RKO (cell line): ENCODE results near the gene RCN1.
"Not testable (repeated sequence)": the region's sequence is repeated elsewhere in the genome, so short reads cannot be mapped to it uniquely, and the experiment has no call there.

Experiments
- DNase-seq: peaks from one replicate; pipeline ENCODE4 v3.0.0-alpha.2; 2016; ENCODE audit warnings: low spot score

RCN1 gene

GRCh38 chr11:32090545-32091370 is at the start of gene RCN1:
RCN1 (plus strand) TSS chr11:32091074; CDS start chr11:32091197, 123 bp downstream.
- DNase-seq = peak; percentile 56

DNA sequence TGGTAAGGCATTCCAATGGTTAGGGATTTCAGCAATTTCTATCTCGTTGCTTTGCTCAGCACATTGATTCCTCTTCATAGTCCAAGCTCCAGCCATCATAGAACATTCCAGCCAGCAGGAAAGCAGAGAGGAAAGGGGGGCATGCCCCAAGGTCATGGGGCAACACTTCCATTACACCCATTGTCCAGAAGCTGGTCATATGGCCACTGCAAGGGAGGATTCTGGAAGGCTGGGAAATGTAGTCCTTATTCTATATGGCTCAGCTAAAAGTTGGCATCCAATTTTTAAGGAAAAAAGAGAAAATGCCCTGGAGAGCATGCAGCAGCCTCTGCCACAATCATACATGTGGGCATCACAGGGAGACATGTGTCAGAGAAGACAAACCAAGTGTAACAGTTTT is 47.1 kb upstream of the RCN1 start:
- no peak for DNase-seq

GRCh38 chr11:32044158-32044863 is 46.6 kb upstream of the RCN1 start:
- no peak for DNase-seq

- no peak for DNase-seq
Observed at GRCh38 chr11:32045456-32045855, 45.4 kb upstream of the RCN1 start.

DNA sequence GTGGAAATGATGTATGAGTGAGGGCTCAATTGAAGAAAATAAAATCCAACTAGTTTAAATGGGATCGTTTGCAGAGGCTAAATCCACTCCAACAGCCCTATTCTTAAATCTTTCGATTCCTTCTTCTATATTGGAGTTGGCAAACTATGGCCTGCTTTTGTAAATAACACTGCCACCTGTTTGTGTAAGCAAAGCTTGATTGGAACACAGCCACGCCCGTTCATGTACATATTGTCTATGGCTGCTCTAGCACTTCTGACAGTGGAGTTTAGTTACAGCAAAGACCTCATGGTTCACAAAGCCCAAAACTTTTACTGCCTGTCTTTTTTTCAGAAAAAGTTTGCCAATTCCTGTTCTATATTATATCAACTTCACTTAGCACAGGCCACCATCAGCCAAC is 40.6 kb upstream of the RCN1 start:
- no peak for DNase-seq

- peak; percentile 53 for DNase-seq
Observed at GRCh38 chr11:32052215-32052614, 38.7 kb upstream of the RCN1 start.

DNA sequence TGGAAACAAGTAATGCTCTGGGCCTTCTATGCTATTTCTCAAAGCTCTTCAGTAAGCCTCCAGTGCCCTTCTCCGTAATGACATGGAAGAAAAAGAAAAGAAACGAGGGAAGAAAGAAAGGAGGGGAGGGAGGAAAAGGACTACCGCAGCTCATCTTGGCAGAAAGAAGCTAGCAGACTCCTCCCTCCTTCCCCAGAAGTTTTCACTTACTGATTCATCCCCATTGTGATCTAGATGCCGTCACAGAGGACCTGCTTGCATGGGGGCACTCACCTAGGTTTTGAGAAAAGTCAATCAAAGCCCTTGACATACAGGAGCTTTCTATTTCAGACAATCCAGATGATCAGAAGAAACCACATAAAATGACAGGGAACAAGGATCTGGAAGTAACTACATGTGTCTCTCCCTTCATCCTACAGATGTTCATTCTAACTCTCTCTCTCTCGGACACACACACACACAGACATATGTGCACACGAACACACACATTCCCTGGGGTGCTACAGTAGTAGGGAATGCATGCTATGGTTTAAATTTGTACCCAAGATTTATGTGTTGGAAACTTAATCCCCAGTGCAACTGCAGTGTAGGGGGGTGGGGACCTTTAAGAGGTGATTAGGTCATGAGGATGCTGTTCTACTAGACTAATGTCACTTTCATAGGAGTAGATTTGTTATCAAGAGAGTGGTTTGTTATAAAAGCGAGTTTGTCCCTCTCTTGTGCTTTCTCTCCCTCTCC is 37.6 kb upstream of the RCN1 start:
- DNase-seq = no peak

DNA sequence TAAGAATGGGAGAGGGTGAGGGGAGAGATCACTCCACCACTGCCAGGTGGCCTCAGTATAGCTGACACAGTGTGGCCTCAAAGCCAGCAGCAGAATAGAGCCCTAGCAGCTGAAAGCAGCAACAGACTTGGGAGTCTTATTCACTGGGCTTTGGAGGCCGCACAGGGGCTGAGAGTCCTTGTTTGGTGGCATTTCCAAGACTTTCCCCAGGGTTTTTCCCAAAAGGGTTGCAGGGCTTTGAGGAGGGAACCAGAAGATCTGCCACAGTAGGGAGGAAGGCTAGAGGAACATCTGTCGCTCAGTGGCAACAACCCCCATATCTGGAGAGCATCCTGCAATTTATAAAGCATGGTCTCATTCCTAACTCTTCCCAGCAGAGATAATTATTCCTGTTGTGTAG is 35.0 kb upstream of the RCN1 start:
- no peak for DNase-seq

DNA sequence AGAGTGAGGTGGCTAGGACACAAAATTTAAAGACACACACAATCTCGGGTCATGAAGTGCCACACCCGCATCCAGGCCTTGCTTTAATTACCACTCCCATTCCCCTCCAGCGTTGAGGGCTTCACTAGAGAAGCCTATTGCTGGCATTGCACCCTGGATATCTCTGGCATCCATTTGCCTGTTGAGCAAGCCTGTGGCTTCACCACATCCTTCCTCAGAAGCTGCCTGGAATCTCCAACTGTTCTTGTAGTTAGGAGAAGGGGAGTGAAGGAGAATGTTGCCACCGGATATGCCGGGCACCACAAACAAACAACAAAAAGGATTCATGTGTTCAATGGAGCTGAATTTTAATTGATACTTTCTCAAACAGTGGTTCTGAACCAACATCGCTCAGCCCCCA is 34.4 kb upstream of the RCN1 start:
- no peak for DNase-seq

- DNase-seq = no peak
Observed at GRCh38 chr11:32059686-32060462, 31.0 kb upstream of the RCN1 start.

- DNase-seq = no peak
Observed at GRCh38 chr11:32062540-32062939, 28.3 kb upstream of the RCN1 start.

- DNase-seq = not testable (repeated sequence)
Observed at GRCh38 chr11:32063031-32063430, 27.8 kb upstream of the RCN1 start.

- DNase-seq = no peak
Observed at GRCh38 chr11:32065865-32066629, 24.8 kb upstream of the RCN1 start.

DNA sequence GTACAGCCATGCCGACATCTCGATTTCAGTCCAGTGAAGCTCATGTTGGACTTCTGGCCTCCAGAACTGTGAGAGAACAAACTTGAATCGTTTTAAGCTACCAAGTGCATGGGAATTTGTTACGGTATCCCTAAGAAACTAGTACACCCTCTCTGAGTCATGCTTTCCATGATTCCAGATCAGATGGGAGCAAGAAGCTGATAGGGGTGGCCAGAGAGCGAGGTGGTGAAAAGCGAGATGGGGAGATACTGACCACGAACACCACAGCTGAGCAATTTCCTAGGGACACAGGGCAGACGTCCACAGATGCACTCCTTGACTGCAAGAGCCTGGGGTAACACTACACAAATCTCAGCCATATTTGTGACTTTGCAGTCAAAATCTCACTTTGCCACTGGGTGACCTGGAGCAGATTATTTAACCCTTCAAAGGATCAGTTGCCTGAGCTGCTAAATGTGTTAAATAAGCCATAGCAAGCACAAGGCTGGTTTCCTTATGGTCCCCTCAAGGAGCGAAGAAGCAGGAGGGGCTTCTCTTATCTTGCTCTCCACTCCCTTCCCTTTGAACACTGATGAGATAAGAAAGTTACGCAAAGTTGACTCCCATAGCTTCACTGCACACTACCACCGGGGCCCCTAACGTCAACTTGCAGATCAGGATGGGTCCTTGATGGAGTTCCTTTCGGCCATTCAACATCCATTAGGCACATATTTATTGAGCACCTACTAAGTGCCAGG is 22.6 kb upstream of the RCN1 start:
- DNase-seq = no peak

DNA sequence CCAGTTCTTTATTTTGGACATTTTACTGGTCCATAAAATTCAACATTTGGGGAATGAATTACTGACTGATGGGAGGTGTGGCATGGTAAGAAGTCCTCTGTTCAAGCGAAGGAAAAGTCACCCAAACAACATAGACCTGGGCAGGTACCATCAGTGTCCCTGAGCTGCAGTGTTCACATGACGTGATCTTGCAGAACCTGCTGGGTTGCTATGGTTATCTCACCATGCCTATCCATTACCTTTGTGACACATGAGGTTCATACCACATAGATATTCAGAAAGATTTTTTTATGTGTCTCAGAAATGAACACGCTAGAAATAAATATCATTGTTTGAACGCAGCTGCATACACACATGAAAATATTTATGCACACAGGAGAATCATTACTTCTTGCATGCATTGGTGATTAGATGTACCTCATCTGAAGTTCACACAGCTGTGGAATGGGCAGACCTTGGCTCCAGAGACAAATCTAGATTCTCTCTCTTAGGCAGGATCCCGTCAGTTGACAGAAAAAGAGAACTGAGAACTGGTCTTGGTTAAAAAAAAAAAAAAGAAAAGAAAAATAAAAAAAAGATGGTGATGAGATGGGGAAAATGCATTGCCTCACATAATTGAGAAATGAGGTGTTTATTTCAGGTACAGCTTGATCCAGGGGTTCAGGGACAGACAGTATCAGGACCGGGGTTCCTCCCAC is 21.4 kb upstream of the RCN1 start:
- no peak for DNase-seq

GRCh38 chr11:32070692-32071091 is 20.2 kb upstream of the RCN1 start:
- DNase-seq = no peak

- DNase-seq = peak; percentile 49
Observed at GRCh38 chr11:32071811-32072210, 19.1 kb upstream of the RCN1 start.

DNA sequence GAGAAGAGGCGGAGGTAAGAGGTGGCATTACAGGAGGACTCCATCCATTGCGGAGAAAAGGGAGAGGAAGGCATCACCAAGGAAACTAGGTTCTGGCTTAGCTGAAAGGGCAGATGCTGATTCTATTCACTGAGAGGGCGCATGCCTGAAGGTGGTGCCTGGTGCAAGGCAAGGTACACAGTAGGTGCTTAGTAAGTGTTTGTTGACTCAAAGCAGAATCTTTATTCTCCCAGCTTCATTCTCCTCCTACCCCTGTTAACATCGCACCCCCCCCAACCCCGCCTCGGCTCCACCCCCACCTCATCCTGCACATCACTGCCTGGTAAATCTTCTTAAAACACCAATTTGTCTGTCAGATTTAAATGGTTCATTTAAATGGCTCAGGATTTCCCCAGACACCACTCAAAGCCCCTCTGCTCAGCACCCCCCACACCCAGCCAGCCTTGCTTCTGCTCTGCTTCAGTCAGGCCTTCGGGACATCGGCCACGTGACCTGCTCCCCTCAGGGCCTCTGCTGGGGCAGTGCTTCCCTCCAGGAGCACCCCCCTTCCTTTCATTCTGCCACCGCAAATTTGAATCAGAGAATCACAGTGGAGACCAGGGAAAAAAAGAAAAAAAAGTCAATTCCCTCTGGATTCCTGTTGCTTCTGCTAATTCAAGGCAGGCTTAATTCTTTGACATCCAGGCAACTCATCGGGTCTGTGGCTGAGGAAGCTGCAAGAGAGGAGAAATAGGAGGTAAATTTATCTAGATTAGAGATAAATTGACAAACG is 17.8 kb upstream of the RCN1 start:
- no peak for DNase-seq

- no peak for DNase-seq
Observed at GRCh38 chr11:32073644-32074026, 17.2 kb upstream of the RCN1 start.
